HFFc6 (cell line): ENCODE data around the gene CTBP1. TPM values are rescaled to one million over a fixed set of nuclear protein-coding genes. Genes with fewer than 3 reads are reported as not detected.

Experiments used
- DNase-seq: peaks from one replicate; pipeline ENCODE4 v3.0.0-alpha.2; 2018
- H3K27ac Mint-ChIP-seq: 2 replicates; pipeline ENCODE4 v1.8.0; 2020; ENCODE audit warnings: mild to moderate bottlenecking, mixed read lengths
- H3K27me3 Mint-ChIP-seq: 2 replicates; pipeline ENCODE4 v1.8.0; 2021; ENCODE audit warnings: mild to moderate bottlenecking, moderate library complexity, mixed read lengths; ENCODE audit not compliant: insufficient read depth
- H3K36me3 Mint-ChIP-seq: 2 replicates; pipeline ENCODE4 v1.8.0; 2021; ENCODE audit warnings: low read depth, mixed read lengths
- H3K4me1 Mint-ChIP-seq: 2 replicates; pipeline ENCODE4 v1.8.0; 2020; ENCODE audit warnings: low read depth, mixed read lengths
- H3K4me3 Mint-ChIP-seq: 2 replicates; pipeline ENCODE4 v1.8.0; 2020; ENCODE audit warnings: mild to moderate bottlenecking, moderate library complexity, mixed read lengths
- H3K9me3 Mint-ChIP-seq: 2 replicates; pipeline ENCODE4 v1.8.0; 2020; ENCODE audit warnings: mild to moderate bottlenecking, mixed read lengths
- CTCF ChIP-seq: fragments of 200-600 bp; sonication (generic); IDR thresholded peaks from 2 replicates; pipeline ENCODE4 v1.5.0; 2021; ENCODE audit warnings: antibody characterized with exemption, mild to moderate bottlenecking
- total RNA-seq, 6 experiments: library from RNA; stranded (reverse); fragmentation: NEBNext Ultra II Directional; extraction: Animal tissue kit (Norgen Biotek cat#: 25700); gene quantifications; 2 replicates in 1 of 6; 3 replicates in 5 of 6; pipeline ENCODE4 v1.2.3, GENCODE V29; 2021

CTBP1 gene
- total RNA-seq, 6 experiments from 2014 or later: 109 to 126 (median 114) TPM

DNA sequence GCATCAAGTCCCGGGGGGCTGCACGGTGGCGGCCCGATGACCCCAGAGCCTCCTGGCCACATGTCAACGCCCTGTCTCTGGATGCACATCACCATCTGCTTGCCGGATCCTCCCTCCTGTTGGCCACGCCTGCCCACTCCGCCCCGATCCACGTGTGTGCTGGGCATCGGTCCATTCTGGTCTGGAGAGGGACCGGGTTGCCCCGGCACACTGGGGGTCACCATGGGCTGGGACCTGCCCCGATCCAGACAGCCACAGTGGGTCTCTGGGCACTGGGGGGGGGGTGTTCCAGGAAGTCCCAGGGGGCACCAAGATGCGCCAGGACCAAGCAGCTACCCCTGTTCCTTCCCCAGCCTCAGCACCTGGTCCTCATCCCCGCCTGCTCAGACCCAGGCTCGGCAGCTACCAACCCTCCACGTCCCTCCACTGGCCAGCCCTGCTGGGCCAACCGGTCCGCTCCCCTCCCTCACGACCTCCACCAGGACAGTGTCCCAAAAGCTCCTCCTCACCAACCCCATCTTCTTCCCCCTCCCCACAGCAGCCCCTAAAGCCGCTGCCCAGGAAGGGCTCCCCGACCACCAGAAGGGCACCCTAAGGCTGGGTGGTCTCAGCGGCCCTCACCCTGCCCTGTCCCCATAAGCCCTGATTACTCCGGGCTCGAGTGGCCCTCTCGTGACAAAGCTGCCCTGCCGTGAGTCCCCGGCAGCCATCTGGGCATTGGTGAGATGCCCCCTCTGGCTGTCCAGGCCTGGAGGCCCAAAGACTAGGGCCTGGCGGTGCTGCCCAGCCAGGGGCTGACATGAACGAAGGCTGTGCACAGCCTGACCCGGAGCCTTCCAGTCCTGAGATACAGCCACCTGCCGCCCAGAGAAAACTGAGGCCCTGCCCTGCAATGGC, 4.6 kb downstream of the CTBP1 start:
- H3K4me3 Mint-ChIP-seq: no peak overlapping the region
- H3K27me3 Mint-ChIP-seq: peaks cover 2% of the 10 kb centered on the region

DNA sequence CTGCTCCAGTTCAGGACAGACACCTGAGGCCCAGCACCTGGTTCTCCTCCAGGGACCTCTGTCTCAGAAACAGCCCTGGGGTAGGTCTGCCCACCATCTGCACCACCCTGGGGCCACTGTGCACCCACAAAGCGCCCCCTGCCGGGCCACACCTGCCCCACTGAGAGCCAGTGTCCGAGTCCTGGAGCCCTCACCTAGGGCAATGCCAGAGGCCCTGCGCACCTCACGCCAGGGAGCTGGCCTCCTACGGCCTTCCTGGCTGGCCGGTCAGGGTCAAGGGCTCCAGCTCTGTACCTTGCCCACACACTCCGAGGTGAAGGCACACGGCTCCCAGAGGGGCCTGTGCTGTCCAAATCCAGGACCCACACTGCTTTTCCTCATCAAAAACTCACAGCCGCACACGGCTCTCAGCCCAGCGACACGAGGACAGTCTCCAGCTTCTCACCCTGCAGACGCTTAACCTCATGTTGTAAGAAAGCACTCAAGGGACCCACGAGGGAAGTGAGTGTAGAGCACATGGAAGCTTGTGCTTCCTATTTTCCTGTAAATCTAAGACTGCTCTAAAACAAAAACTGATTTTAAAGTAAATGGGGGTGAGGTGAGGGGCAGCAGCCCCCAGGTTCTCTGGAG, 5.4 kb downstream of the CTBP1 start:
- no peak for TF ChIP-seq CTCF
- Mint-ChIP-seq H3K27me3 (peaks cover 2% of the 10 kb centered on the region), H3K4me3 (no peak overlapping the region), H3K36me3 (no peaks in the 10 kb centered on the region; the same call in 1 of the 2 replicates), H3K4me1 (peaks cover 13% of the 10 kb centered on the region), H3K9me3 (no peaks in the 10 kb centered on the region), H3K27ac (no peak overlapping the region)
- DNase-seq: no peak

More for the DNA sequence above, 4.6 kb downstream of the CTBP1 start:
- Mint-ChIP-seq H3K27ac (no peak overlapping the region), H3K36me3 (no peaks in the 10 kb centered on the region), H3K4me1 (peaks cover 13% of the 10 kb centered on the region), H3K9me3 (no peaks in the 10 kb centered on the region)
- DNase-seq: no peak
- no peak for TF ChIP-seq CTCF

GRCh38 chr4:1242506-1243450, 6.2 kb downstream of the CTBP1 start:
- DNase-seq: no peak
- Mint-ChIP-seq H3K4me1 (peaks cover 13% of the 10 kb centered on the region), H3K27me3 (peaks cover 2% of the 10 kb centered on the region), H3K27ac (no peak overlapping the region), H3K36me3 (no peaks in the 10 kb centered on the region; the same call in 1 of the 2 replicates), H3K9me3 (no peaks in the 10 kb centered on the region), H3K4me3 (no peak overlapping the region)
- TF ChIP-seq CTCF: no peak

GRCh38 chr4:1241936-1242505, 6.9 kb downstream of the CTBP1 start:
- no peaks in the 10 kb centered on the region; the same call in 1 of the 2 replicates for H3K36me3 Mint-ChIP-seq
- H3K4me1 Mint-ChIP-seq: peaks cover 10% of the 10 kb centered on the region
- H3K4me3 Mint-ChIP-seq: no peak overlapping the region
- DNase-seq: no peak
- no peak overlapping the region for H3K27ac Mint-ChIP-seq
- no peaks in the 10 kb centered on the region for H3K9me3 Mint-ChIP-seq
- H3K27me3 Mint-ChIP-seq: peaks cover 2% of the 10 kb centered on the region
- no peak for TF ChIP-seq CTCF

GRCh38 chr4:1241466-1241935, 7.4 kb downstream of the CTBP1 start:
- Mint-ChIP-seq H3K27me3 (peaks cover 2% of the 10 kb centered on the region; the same call in 1 of the 2 replicates), H3K4me3 (no peak overlapping the region), H3K27ac (no peak overlapping the region), H3K9me3 (no peaks in the 10 kb centered on the region), H3K4me1 (peaks cover 5% of the 10 kb centered on the region), H3K36me3 (no peaks in the 10 kb centered on the region; the same call in 1 of the 2 replicates)
- DNase-seq: no peak
- no peak for TF ChIP-seq CTCF
